DOHH2 (cell line): Measurements from ENCODE around the gene USP2.

Source experiments
- CTCF ChIP-seq: fragments of 200-600 bp; sonication (generic); IDR thresholded peaks from one replicate; pipeline ENCODE4 v1.5.1; 2014; ENCODE audit warnings: antibody characterized with exemption, mild to moderate bottlenecking, low read depth, low read length; ENCODE audit not compliant: poor library complexity, severe bottlenecking
- EZH2phosphoT487 ChIP-seq: fragments of 200-600 bp; sonication (generic); IDR thresholded peaks from 2 replicates; pipeline ENCODE4 v1.6.1; 2017; ENCODE audit warnings: borderline replicate concordance, mild to moderate bottlenecking, antibody characterized with exemption, low read length, moderate library complexity, mixed read lengths

GRCh38 chr11:119365071-119365591 is 16.4 kb downstream of the USP2 start:
- TF ChIP-seq CTCF (no peak), EZH2phosphoT487 (no peak)
